Measurements from ENCODE around the gene UGGT1.

DNA sequence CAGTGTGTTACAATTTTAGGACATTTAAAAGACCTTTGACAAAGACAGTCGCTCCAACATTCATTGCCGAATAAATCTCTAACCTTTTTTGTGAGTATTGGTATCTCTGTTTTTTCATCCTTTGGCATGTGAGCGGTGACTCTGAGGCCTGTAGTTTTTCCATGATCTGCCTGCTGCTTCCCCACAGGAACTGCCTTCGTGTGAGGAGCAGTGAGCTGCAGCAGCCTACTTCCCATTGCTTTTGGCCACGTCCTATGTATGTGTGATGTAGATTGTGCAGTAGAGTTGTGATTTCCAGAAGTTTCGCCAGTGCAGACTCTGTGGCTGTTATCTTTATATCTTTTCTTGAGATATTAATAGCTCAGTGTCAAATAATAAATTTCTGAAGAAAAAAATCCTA lies 79.8 kb downstream of the UGGT1 start:
- TF ChIP-seq, protein P1, sequence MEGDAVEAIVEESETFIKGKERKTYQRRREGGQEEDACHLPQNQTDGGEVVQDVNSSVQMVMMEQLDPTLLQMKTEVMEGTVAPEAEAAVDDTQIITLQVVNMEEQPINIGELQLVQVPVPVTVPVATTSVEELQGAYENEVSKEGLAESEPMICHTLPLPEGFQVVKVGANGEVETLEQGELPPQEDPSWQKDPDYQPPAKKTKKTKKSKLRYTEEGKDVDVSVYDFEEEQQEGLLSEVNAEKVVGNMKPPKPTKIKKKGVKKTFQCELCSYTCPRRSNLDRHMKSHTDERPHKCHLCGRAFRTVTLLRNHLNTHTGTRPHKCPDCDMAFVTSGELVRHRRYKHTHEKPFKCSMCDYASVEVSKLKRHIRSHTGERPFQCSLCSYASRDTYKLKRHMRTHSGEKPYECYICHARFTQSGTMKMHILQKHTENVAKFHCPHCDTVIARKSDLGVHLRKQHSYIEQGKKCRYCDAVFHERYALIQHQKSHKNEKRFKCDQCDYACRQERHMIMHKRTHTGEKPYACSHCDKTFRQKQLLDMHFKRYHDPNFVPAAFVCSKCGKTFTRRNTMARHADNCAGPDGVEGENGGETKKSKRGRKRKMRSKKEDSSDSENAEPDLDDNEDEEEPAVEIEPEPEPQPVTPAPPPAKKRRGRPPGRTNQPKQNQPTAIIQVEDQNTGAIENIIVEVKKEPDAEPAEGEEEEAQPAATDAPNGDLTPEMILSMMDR (optimal IDR thresholded peaks at IDR 0.05 in 1 of 3, IDR thresholded peaks at IDR 0.05 in 1 of 3, conservative IDR thresholded peaks at IDR 0.05 in 1 of 3; ENCODE audit: extremely low read depth in 1 of 3, insufficient read depth in 2 of 3, low read length in 3 of 3), result no peak
- TF ChIP-seq EZH2 (IDR thresholded peaks at IDR 0.05; ENCODE audit: low read length), result no peak

Data from keratinocyte (primary cell).